RPMI7951 (cell line): ENCODE results near the gene BPIFB3. TPM values are rescaled to one million over a fixed set of nuclear protein-coding genes. Genes with fewer than 3 reads are reported as not detected.
A peak's percentile ranks its signal among the peaks of the same experiment; 100 is the strongest.
"Not testable (repeated sequence)": the region's sequence is repeated elsewhere in the genome, so short reads cannot be mapped to it uniquely, and the experiment has no call there.

Experiments used
- DNase-seq: peaks from one replicate; pipeline ENCODE4 v3.0.0-alpha.2; 2012; ENCODE audit warnings: low read depth
- total RNA-seq: library from RNA; depleted of rRNA; stranded (reverse); fragments of >200 nt; shearing (Covaris generic); gene quantifications from 2 replicates; pipeline ENCODE4 v1.2.3, GENCODE V29; 2014

The BPIFB3 gene
- total RNA-seq, 1 experiment from 2014 or later: not detected

- DNase-seq: no peak
These were observed 25.6 kb upstream of the BPIFB3 start for GRCh38 chr20:33027769-33028751.

DNA sequence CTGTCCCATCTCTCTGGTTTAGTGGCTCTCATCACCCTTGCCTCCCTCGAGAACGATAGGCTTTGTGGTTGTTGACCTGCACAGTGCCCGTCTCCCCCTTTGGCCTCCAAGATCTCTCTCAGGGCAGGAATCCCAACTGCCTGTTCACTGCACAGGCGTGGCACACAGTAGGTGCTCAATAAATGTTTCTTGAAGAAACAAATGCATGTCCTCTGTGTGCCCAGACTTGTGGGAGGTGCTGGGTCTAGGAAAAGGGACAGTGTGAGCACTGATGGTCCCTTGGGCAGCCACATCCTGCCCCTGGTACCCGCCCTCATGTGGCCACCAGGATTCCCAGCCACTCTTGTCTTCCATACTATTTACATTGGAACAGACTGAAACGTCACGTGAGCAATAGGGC is 24.8 kb upstream of the BPIFB3 start:
- DNase-seq: no peak

- no peak for DNase-seq
These were observed 23.6 kb upstream of the BPIFB3 start for GRCh38 chr20:33030076-33030475.

GRCh38 chr20:33030569-33030968 is 23.1 kb upstream of the BPIFB3 start:
- no peak for DNase-seq

DNA sequence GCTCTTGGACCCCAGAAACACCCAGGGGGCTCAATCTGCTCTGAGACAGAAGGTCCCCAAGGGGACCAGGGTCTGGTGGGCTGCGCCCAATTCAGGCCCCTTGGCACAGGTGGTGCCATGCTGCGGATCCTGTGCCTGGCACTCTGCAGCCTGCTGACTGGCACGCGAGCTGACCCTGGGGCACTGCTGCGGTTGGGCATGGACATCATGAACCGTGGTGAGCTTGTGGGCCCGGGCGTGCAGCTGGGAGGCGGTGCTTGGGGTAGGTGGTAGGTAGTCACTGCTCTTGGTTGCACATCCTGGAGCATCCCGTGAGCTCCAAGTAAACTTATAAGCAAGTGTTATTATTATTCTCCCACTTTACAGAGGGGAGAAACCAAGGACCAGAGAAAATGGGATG is 22.2 kb upstream of the BPIFB3 start, which contains the start of gene BPIFB6:
Gene BPIFB6, plus strand, starts transcription at position 118 of the 400 bp plus-strand sequence. Its CDS starts 0 bp downstream, at position 118.
- DNase-seq: peak; percentile 17

- DNase-seq: no peak
These were observed 21.1 kb upstream of the BPIFB3 start for GRCh38 chr20:33032555-33032954.

GRCh38 chr20:33033381-33033780 is 20.3 kb upstream of the BPIFB3 start:
- no peak for DNase-seq

- no peak for DNase-seq
These were observed 19.6 kb upstream of the BPIFB3 start for GRCh38 chr20:33034115-33034514.

DNA sequence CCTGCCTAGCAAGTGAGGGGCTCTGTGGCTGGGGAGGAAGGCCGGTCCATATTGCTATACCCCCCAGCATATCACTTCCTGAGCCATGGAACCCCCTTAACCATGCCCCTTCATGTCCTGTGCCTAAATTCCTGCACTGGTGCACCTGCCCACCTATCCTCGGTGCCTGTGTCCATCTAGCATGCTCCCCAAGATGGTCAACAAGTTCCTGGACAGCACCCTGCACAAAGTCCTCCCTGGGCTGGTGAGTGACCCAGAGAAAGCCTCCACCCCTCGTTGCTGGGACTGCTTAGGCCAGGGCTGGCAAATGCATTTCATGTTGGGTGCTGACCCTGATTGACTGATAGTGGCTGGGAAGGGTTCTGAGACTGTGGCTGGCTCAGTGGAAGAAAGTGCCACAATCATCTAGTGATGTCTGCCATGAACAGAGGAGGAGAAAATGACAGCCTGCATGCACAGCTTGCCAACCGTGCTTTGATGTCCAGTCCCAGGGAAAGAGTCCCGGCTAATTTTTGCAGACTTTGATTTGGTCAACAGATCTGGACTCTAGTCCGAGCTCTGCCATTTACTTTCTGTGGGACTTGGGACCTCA is 18.7 kb upstream of the BPIFB3 start:
- DNase-seq: no peak

GRCh38 chr20:33037456-33037855 is 16.2 kb upstream of the BPIFB3 start:
- DNase-seq: no peak

DNA sequence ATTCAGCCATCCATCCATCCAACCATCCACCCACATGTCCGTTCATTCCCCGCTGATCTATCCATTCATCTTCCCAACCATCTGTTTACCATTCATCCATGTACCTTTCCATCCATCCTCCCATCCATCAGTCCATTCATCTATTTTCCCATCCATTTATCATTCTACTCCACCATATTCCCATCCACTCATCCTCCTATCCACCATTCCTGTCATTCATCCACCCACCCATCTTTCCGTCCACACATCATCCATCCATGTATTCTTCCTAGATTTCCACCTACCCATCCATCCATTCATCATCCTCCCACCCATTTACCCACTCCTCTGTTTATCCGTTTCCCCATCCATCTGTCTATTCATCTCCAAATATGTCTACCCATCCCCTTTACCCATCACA is 15.5 kb upstream of the BPIFB3 start:
- DNase-seq: no peak

DNA sequence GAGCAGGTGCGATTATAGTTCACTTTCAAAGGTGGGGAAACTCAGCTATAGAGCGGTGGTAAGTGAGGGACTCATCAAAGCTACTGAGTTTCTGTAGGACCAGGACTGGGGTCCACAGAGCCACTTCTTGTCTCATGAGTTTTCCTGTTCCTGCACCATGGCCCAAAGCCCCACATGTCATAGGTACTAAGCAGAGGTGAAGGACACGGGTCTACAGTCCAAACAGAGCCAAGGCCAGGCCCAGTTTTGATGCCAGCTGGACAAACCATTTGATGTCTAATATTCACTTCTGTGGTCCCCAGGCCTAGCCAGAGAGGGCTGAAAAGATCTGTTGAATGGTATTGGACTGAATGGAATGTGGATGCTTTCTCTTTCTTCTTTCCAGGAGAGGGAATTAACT is 11.3 kb upstream of the BPIFB3 start:
- no peak for DNase-seq

DNA sequence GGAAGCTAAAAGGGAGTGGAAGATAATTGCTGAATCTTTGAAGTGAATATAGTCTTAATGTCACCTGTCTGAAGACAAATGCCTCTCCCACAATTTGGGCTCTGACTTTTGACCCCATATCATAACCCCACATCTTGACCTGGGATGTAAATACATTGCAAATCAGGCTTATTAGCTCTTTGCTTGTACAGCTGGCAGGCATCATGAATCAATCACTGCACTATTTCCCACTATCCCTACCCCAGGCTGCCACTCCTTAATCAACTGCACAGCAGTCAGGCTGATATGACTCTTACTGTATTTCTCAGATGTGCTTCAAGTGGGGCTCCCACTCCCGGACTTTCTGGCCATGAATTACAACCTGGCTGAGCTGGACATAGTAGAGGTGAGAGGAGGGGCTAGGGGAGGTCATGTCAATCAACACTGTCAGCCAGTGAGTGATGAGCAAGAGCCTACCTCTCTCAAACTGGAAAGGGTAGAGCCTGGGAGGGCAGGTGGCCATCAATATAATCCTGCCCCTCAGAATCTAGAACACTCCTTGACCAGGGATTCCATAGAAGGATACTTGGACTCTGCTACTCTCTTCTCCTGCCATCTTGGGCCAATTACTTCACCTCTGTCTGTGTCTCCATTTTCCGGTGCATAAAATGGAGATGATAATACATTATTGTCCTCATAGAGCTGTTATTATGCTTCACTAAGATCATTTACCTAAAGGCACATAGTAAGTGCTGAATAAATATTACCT is 10.5 kb upstream of the BPIFB3 start:
- no peak for DNase-seq

GRCh38 chr20:33043731-33044181 is 9.9 kb upstream of the BPIFB3 start:
- no peak for DNase-seq

- DNase-seq: not testable (repeated sequence)
These were observed 8.5 kb upstream of the BPIFB3 start for GRCh38 chr20:33045129-33045721.

DNA sequence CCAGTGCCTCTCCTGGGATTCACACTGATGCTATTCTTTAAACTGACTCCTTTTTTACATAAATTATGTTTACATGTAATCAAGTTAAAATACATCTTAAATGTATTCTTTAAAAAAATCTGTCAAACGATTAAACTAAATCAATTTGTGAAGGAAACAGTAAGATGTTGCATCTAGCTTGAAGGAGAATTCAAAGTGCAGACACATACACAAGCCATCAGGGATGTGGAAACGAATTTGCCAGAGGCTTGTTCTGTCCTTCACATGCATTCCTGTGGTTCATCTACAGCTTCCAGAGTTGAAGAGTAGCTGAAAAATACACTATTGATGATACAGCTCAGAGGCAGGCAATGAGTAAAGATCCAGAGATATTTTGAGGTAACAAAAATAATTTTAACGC is 7.3 kb upstream of the BPIFB3 start:
- DNase-seq: peak; percentile 8

DNA sequence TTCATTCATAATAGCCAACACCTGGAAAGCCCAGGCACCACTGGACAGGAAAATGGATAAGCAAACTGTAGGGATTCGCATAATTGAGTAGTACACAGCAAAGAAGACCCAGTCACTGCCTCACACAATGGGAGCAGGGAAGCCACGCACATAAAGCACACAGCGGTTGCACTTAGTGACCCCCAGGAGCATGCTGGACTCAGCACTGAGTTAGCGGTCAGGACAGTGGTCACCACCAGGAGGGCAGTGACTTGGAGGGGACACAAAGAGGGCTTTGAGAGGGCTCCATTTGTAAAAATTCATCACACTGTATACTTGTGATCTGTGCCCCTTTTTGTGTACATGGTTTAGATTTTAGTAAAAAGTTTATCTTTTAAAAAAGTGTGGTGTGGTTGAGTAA is 2.4 kb upstream of the BPIFB3 start:
- no peak for DNase-seq

GRCh38 chr20:33054381-33054780 is 678 bp downstream of the BPIFB3 start:
- no peak for DNase-seq

- no peak for DNase-seq
These were observed 1.1 kb downstream of the BPIFB3 start for GRCh38 chr20:33054791-33055190.

GRCh38 chr20:33059136-33059535 is 5.4 kb downstream of the BPIFB3 start:
- DNase-seq: no peak

DNA sequence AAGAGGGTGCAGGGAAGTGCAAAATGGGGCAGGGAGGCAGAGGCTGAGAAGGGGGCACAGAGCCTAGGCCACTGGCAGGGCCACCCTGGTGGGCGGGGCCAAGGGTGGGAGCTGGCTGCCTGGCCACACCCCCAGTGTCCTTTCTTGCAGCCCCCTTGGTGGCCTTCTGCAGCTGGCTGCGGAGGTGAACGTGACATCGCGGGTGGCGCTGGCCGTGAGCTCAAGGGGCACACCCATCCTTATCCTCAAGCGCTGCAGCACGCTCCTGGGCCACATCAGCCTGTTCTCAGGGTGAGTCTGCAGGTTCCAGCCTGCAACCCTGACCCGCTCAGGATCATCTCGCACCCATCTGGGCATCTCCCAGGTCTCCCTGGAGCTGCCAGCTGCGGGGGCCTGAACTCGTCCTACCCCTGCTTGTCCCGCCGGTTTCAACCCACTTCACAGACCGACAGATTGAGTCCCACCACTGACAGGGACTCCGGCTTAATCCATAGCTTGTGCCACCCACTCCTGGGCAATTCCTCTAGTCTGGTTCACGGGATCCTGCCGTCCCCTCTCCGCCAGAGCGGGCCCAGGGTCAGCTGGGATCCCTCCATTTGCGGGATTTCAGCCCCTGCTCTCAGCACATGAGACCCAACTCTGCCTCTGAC is 6.2 kb downstream of the BPIFB3 start:
- DNase-seq: no peak
